Hematopoietic multipotent progenitor cell treated with erythropoietin and hydrocortisone succinate and interleukin-3 and kit ligand, for 6 days (in vitro differentiated cells): ENCODE results near the gene DGKQ.

ENCODE experiments used
- DNase-seq: peaks from one replicate; pipeline ENCODE4 v3.0.0-alpha.2; 2015

DGKQ gene

DNA sequence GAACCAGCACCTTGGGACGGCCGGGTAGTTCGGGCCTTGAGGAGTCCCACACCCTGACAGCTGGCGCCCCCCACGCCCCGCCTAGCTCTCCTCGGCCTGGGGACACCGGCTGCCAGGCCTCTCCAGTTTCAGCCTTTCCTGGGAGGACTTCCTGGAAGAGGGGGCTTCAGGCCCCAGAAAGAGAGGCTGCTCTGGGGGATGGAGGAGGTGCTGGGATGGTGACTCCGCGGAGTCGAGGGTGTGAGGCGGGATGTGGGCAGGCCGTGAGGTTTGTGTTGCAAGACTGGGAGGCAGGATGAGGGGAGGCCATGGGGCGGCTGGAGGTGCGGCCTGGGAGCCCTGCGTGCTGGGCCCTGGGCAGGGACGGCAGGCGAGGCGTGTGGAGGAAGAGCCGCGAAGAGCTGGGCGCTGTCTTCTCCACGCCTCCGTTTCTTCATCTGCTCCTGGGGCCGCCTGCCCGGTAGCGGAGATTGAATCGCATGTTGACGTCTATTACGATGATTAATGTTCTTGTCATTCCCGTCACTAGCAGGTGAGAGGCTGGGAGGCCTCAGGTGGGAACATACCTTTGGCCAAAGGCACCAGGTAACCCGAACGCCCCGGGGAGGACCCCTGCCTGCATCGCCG lies 37.1 kb upstream of the DGKQ start:
- peak; percentile 82 for DNase-seq

DNA sequence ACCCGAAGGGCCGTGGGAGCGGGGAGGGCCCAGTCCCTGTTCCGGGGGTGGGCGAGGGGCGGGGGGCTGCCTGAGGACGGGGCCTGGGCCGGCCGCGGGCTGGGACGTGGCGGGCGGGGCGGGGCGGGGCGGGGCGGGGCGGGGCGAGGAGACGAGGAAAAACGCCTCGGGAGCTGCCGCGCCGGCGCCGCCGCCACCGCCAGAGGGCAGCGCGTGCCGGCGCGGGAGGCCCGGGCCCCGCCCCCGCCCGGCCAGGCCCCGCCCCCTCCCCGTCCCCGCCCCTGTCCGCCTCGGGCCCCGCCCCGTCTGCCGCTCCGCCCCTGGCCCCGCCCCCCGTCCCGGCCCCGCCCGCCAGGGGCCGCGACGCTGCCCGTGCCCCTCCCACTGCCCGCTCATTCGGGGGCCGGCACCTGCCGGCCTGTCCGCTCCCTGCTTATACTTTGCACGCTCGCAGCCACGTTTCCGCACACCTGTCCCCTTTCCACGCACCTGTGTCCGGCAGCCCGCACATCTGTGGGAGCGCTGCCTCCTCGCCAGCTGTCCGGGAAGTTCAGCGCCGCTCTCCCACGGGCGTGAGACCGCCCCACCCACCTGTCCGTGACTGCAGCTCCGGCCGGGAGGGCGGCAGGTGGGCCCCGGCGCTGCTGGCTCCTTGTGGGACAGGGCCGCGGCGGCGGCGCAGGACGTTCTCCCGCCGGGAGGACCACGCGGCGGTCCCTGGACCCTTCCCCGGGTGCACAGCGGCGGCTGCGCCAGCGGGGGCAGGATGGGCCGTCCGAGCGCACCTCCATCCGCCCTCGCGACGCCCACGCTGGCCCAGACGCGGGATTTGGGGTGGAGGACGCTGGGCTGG lies 36.4 kb upstream of the DGKQ start:
- DNase-seq = peak; percentile 73

GRCh38 chr4:1008840-1009541 lies 35.6 kb upstream of the DGKQ start:
- peak; percentile 35 for DNase-seq

DNA sequence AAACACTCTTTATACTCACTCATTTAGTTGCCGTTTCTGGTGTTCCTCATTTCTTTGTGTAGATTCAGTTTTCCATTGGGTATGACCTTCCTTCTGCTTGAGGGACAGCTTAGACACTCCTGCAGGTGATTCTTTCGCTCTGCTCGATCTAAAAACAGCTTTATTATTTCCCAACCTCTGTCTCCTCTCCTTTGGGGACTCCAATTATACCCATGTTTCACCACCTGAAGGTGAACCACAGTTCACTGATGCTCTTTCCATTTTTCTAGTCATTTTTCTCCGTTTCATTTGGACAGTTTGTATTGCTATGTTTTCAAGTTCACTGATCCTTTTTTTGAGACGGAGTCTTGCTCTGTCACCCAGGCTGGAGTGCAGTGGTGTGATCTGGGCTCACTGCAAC lies 33.5 kb upstream of the DGKQ start:
- DNase-seq = no peak

GRCh38 chr4:1004557-1005485 lies 31.5 kb upstream of the DGKQ start:
- no peak for DNase-seq

DNA sequence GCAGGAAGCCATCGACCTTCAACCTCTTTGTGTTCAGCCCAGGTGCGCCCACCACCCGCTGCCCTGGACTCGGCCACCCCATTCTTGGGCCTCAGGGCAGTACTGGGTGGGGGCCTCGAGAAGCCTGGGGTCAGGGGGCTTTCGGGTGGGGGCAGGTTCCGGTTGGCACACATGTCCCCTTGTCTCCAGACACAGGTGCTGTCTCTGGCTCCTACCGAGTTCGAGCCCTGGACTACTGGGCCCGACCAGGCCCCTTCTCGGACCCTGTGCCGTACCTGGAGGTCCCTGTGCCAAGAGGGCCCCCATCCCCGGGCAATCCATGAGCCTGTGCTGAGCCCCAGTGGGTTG lies 30.7 kb upstream of the DGKQ start:
- no peak for DNase-seq

DNA sequence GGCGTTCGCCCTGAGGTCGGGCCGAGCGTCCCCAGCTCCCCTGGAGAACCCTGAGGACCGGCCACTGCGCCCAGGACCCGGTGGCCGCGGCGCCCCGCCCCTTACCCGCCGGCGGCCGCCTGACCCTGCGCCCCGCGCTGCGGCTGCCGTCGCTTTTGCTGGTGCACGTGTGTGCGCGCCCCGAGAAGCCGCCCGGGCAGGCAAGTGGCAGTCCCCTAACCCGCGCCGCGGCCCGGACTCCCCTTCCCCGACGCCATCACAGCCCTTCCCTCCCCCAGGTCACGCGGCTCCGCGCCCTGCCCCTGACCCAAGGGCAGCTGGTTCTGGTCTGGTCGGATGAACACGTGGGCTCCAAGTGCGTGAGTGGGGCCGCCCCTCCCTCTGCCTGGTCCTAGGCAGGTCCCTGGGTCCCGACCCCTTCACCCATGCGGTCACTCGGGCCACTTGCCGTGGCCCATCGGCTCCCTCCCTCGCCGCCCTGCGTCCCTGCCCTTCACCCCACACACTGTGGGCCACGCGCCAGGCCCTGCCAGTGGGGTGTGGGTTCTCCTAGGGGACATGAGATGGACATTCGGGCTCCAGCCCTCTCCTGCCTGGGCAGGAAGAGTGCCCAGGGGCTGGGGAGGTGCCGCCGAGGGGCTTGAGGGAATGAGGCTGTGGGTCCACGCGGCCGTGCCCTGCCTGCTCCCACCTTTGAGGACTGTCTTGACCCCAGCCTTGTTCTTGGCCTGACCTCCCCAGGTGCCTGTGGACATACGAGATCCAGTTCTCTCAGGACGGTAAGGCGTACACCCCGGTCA lies 30.1 kb upstream of the DGKQ start:
- no peak for DNase-seq

- DNase-seq = no peak
Observed at GRCh38 chr4:1002631-1003251, 29.4 kb upstream of the DGKQ start.

- peak; percentile 48 for DNase-seq
Observed at GRCh38 chr4:1002131-1002630, 28.8 kb upstream of the DGKQ start.

DNA sequence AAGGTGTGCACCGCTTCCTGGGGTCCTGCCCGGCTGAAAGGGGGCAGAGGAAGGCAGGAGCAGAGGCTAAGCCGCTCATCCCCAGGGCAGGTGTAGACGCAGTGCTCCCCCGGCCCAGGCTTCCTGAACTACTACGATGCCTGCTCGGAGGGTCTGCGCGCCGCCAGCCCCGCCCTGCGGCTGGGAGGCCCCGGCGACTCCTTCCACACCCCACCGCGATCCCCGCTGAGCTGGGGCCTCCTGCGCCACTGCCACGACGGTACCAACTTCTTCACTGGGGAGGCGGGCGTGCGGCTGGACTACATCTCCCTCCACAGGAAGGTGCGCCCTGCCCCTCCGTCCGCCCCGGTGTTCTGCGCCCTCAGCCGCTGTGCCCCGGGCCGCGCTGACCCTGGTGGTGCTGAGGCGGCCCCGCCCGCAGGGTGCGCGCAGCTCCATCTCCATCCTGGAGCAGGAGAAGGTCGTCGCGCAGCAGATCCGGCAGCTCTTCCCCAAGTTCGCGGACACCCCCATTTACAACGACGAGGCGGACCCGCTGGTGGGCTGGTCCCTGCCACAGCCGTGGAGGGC lies 28.3 kb upstream of the DGKQ start:
- DNase-seq = no peak

GRCh38 chr4:1000686-1001260 lies 27.4 kb upstream of the DGKQ start:
- DNase-seq = no peak

DNA sequence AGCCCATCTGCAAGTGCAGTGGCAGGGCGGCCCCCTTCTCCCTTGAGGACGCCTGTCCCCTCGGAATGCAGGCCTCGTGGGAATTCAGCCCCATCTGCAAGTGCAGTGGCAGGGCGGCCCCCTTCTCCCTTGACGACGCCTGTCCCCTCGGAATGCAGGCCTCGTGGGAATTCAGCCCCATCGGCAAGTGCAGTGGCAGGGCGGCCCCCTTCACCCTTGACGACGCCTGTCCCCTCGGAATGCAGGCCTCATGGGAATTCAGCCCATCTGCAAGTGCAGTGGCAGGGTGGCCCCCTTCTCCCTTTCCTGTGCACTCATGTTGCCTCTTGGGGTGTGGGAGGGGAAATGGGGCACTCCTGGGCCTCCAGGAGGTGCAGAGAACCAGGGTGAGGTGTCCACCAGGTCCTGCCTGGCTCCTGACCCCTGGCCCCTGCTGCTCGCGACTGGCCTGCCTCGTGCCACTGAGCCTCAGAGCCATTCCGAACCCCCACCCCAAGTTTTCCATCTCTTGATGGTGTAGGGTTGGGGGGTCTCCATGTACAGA lies 26.6 kb upstream of the DGKQ start:
- no peak for DNase-seq

- DNase-seq = peak; percentile 31
Observed at GRCh38 chr4:999240-999863, 26.0 kb upstream of the DGKQ start.

DNA sequence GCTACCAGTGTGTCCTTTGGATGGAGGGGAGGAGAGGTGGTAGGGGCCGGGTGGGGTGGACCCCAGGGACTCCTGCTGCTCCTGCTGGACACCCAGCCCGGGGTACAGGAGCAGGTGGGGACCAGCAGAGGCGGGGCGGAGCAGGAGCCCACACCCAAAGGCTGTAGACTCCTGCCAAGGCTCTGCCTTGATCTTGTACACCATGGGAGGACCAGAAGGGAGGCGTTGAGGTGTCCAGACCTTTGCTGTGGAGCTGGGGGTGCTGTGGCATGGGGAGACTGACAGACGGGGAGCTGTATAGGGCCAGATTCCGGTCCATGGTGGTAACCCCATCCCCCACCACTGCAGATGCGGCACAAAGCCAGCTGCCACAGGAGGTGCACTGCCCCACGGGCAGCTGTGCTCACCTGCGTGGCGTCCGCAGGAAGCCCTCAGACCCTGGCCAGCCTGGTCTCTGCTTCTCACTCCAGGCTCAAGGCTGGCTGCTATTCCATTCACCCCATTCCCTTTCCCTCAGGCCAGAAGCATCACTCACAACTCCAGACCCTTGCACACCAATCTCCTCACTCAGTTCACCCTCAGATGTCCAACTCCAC lies 24.8 kb upstream of the DGKQ start:
- DNase-seq = peak; percentile 63

DNA sequence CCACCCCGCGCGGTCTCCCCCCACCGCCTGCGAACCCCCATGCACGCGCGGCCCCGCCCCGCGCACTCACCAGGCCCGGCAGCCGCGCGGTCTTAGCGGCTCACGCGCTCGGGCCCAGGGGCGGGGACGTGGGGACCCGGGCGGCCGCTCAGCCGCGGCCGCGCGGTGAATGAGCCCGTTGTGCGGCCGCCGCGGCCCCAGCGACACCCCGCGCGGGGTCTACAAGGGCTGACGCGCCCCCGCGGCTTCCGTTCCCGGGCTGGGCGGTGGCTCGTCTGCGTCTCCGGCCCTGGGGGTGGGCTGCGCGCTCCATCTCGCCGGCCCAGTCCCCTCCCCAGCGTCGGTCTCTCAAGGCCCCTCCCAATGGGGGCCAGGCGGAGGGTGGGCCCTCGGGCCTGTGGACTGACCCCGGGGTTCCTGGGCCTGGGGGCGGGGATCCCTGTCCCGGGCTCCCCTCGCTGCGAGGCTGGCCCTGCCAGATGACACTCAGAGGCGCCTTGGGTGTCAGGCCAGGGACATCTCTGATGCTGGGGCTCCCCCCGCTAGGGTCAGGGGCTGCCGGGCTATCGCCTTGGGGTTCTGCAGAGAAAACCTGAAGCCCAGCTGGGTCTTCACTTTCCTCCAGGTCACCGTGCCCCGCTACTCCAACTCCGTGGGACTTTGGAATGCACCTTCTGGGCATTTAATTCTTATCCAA lies 24.2 kb upstream of the DGKQ start:
- peak; percentile 72 for DNase-seq

DNA sequence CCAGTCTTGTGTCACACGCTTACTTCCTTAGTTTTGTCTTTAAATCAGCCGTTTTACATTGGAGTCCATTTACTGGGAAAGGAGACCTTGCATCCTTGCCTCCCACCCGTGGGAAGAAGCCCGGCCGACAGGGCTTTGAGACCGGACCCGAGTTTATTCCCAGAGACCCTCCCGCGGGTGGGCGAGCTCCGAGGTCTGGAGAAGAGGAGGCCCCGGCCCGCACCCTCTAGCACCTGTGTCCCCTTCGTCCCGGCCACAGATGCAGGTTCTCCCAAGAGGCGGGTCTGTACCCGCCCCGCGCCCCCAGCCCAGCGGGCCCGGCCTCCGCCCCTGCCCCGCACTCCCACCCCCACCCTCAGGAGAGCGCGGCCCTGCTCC lies 23.6 kb upstream of the DGKQ start:
- no peak for DNase-seq

- DNase-seq = peak; percentile 95
Observed at GRCh38 chr4:996030-996996, 22.9 kb upstream of the DGKQ start.
